Caco-2 (cell line): Measurements from ENCODE around the gene PINK1. TPM values are rescaled to one million over a fixed set of nuclear protein-coding genes. Genes with fewer than 3 reads are reported as not detected.

Source experiments
- BruUV-seq: library from RNA; stranded (reverse); fragments of 400-500 nt; replicated peaks from 2 replicates; lab custom pipeline; 2021; lab: Mats Ljungman, UMichigan
- CTCF ChIA-PET: fragments of 300-600 bp; sonication (Branson Sonifier 250); formaldehyde crosslinking; loops from one replicate; lab custom pipeline; 2022; ENCODE audit warnings: antibody characterized with exemption; lab: Charles Lee
- POLR2A ChIA-PET: fragments of 300-600 bp; sonication (Branson Sonifier 250); formaldehyde crosslinking; loops from one replicate; lab custom pipeline; 2022; ENCODE audit warnings: antibody characterized with exemption; lab: Charles Lee
- DNase-seq, 2 experiments: peaks; one replicate each; pipeline versions ENCODE4 v3.0.0 to v3.0.0-alpha.2; 2020 to 2022
- H3K27me3 ChIP-seq: replicated peaks from 2 replicates; pipeline ENCODE4 v1.6.0; 2011; ENCODE audit warnings: low read length; ENCODE audit not compliant: control insufficient read depth, insufficient read depth
- H3K36me3 ChIP-seq: 2 replicates; pipeline ENCODE4 v1.5.1; 2011; ENCODE audit warnings: low read length; ENCODE audit not compliant: control insufficient read depth, insufficient read depth
- H3K4me1 ChIP-seq: fragments of 250-450 bp; sonication (Bioruptor Pico); 2 replicates; pipeline ENCODE4 v1.5.1; 2020; ENCODE audit warnings: mild to moderate bottlenecking
- H3K4me3 ChIP-seq: 2 replicates; pipeline ENCODE4 v1.5.1; 2011; ENCODE audit warnings: low read depth, mild to moderate bottlenecking, control low read depth, low read length
- H3K9me3 ChIP-seq: fragments of 250-450 bp; sonication (Bioruptor Pico); 2 replicates; pipeline ENCODE4 v1.5.1; 2020; ENCODE audit warnings: mild to moderate bottlenecking, moderate library complexity
- H3K27ac Mint-ChIP-seq: one replicate; pipeline ENCODE4 v1.8.0; 2022; ENCODE audit warnings: mixed read lengths; ENCODE audit not compliant: unreplicated experiment
- H3K27me3 Mint-ChIP-seq: one replicate; pipeline ENCODE4 v1.8.0; 2022; ENCODE audit warnings: mixed read lengths; ENCODE audit not compliant: insufficient read depth, unreplicated experiment
- H3K36me3 Mint-ChIP-seq: one replicate; pipeline ENCODE4 v1.8.0; 2022; ENCODE audit warnings: mild to moderate bottlenecking, mixed read lengths; ENCODE audit not compliant: insufficient read depth, unreplicated experiment
- H3K4me1 Mint-ChIP-seq: one replicate; pipeline ENCODE4 v1.8.0; 2022; ENCODE audit warnings: low read depth, mixed read lengths; ENCODE audit not compliant: unreplicated experiment
- H3K4me3 Mint-ChIP-seq: one replicate; pipeline ENCODE4 v1.8.0; 2022; ENCODE audit warnings: mild to moderate bottlenecking, moderate library complexity, mixed read lengths; ENCODE audit not compliant: unreplicated experiment
- H3K9me3 Mint-ChIP-seq: one replicate; pipeline ENCODE4 v1.8.0; 2022; ENCODE audit warnings: mixed read lengths; ENCODE audit not compliant: unreplicated experiment
- intact Hi-C: fragments of 100-400 bp; cut with micrococcal nuclease; formaldehyde crosslinking; loops from one replicate; pipeline ENCODE4 v1.10.0; 2022; ENCODE audit not compliant: unreplicated experiment
- total RNA-seq: library from RNA; stranded (reverse); gene quantifications from 2 replicates; pipeline ENCODE4 v1.2.3, GENCODE V29; 2022
- TF ChIP-seq, protein P1 (sequence below), 2 experiments: fragments of 200-600 bp in 1 of 2; IDR thresholded peaks; 1 replicate in 1 of 2; 2 replicates in 1 of 2; pipeline versions ENCODE4 v1.5.1 to v1.8.0; 2011 to 2022; ENCODE audit warnings: antibody characterized with exemption in 1 of 2, control low read depth in 1 of 2, inconsistent platforms in 1 of 2, low read depth in 1 of 2, low read length in 1 of 2, mild to moderate bottlenecking in 1 of 2, moderate library complexity in 1 of 2; ENCODE audit not compliant: insufficient read depth in 1 of 2, severe bottlenecking in 1 of 2, unreplicated experiment in 1 of 2

The PINK1 gene
- total RNA-seq, 1 experiment from 2014 or later, result 23.2 TPM

DNA sequence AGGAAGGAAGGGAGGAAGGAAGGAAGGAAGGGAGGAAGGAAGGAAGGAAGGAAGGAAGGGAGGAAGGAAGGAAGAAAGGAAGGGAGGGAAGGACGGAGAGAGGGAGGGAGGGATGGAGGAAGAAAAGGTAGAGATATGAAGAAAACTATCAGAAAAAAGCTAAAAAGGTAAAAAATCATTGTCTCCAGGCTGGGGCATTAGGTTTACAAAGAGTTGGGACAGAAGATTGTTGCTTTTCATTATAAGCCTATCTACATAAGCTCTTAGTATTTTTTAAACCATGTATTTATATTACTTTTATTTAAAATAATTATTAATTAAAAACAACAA lies 7.2 kb upstream of the PINK1 start:
- Mint-ChIP-seq H3K36me3 (no peaks in the 10 kb centered on the region), H3K27me3 (no peaks in the 10 kb centered on the region), H3K27ac (no peak overlapping the region), H3K4me1 (peaks cover 6% of the 10 kb centered on the region), H3K9me3 (no peaks in the 10 kb centered on the region), H3K4me3 (no peak overlapping the region)
- TF ChIP-seq, protein P1, sequence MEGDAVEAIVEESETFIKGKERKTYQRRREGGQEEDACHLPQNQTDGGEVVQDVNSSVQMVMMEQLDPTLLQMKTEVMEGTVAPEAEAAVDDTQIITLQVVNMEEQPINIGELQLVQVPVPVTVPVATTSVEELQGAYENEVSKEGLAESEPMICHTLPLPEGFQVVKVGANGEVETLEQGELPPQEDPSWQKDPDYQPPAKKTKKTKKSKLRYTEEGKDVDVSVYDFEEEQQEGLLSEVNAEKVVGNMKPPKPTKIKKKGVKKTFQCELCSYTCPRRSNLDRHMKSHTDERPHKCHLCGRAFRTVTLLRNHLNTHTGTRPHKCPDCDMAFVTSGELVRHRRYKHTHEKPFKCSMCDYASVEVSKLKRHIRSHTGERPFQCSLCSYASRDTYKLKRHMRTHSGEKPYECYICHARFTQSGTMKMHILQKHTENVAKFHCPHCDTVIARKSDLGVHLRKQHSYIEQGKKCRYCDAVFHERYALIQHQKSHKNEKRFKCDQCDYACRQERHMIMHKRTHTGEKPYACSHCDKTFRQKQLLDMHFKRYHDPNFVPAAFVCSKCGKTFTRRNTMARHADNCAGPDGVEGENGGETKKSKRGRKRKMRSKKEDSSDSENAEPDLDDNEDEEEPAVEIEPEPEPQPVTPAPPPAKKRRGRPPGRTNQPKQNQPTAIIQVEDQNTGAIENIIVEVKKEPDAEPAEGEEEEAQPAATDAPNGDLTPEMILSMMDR (IDR thresholded peaks at IDR 0.05; ENCODE audit: insufficient read depth in 1 of 2, low read depth in 1 of 2, low read length in 1 of 2, severe bottlenecking in 1 of 2, unreplicated experiment in 1 of 2), result no peak
- no peaks in the 10 kb centered on the region for H3K4me1 ChIP-seq
- no TSS peak for BruUV-seq
- H3K4me3 ChIP-seq, result no peak overlapping the region
- H3K36me3 ChIP-seq, result no peaks in the 10 kb centered on the region
- ChIA-PET POLR2A (no interaction called here), CTCF (no interaction called here)
- intact Hi-C loops, result no loop called here
- no peak for DNase-seq
- H3K9me3 ChIP-seq, result no peaks in the 10 kb centered on the region
- H3K27me3 ChIP-seq, result no peaks in the 10 kb centered on the region

DNA sequence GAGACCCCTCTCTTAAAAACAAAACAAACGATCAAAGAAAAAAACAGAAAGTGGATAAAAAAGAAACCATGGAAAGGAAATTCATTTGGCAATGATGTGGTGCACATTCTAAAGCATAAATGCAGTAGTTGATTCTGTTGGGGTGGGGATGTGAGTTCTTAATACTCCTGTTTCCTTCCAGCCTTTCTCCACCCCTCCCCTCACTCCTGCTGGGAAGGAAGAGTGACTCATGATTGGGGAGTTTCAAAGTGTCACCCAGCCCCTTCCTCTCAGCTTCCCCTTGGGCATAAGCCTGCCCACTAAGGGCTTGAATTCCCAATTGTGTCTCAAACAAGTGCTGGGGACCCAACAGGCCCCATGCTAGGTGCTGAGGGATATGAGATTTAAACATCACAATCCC lies 6.7 kb upstream of the PINK1 start:
- TF ChIP-seq, protein P1 (IDR thresholded peaks at IDR 0.05; ENCODE audit: insufficient read depth in 1 of 2, low read depth in 1 of 2, low read length in 1 of 2, severe bottlenecking in 1 of 2, unreplicated experiment in 1 of 2), result no peak
- Histone ChIP-seq H3K27me3 (no peaks in the 10 kb centered on the region), H3K4me1 (no peaks in the 10 kb centered on the region), H3K4me3 (no peak overlapping the region), H3K9me3 (no peaks in the 10 kb centered on the region), H3K36me3 (no peaks in the 10 kb centered on the region)
- H3K9me3 Mint-ChIP-seq, result no peaks in the 10 kb centered on the region
- CTCF ChIA-PET, result no interaction called here
- intact Hi-C loops, result no loop called here
- H3K4me3 Mint-ChIP-seq, result no peak overlapping the region
- POLR2A ChIA-PET, result no interaction called here
- H3K27me3 Mint-ChIP-seq, result no peaks in the 10 kb centered on the region
- peaks cover 6% of the 10 kb centered on the region for H3K4me1 Mint-ChIP-seq
- no peak overlapping the region for H3K27ac Mint-ChIP-seq
- H3K36me3 Mint-ChIP-seq, result no peaks in the 10 kb centered on the region
- no TSS peak for BruUV-seq
- DNase-seq, result no peak

DNA sequence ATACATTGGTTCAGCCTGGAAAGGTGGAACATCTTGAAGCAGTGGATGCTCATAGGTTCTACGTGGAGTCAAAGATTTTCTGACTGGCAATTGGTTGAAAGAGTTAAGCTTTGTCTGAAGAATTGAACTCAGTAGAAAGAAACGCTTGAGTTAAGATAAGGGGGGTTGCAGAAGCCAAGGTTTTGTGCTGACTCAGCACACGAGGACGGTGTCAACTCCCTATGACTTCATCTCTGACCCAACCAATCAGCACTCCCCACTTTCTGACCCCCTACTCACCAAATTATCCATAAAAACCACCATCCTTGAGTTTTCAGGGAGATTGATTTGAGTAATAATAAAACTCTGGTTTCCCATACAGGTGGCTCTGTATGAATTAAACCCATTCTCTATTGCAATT lies 2.5 kb upstream of the PINK1 start:
- Histone ChIP-seq H3K4me3 (no peak overlapping the region), H3K9me3 (no peaks in the 10 kb centered on the region), H3K27me3 (no peaks in the 10 kb centered on the region), H3K4me1 (peaks cover 20% of the 10 kb centered on the region), H3K36me3 (no peaks in the 10 kb centered on the region)
- ChIA-PET CTCF (no interaction called here), POLR2A (no interaction called here)
- Mint-ChIP-seq H3K27ac (no peak overlapping the region), H3K4me3 (no peak overlapping the region), H3K9me3 (no peaks in the 10 kb centered on the region), H3K27me3 (no peaks in the 10 kb centered on the region), H3K4me1 (peaks cover 9% of the 10 kb centered on the region), H3K36me3 (no peaks in the 10 kb centered on the region)
- no peak for DNase-seq
- intact Hi-C loops, result loop anchor here (5.0 kb wide), 1 partner anchor 93 kb away; no protein-coding TSS in a partner anchor
- TF ChIP-seq, protein P1 (IDR thresholded peaks at IDR 0.05; ENCODE audit: insufficient read depth in 1 of 2, low read depth in 1 of 2, low read length in 1 of 2, severe bottlenecking in 1 of 2, unreplicated experiment in 1 of 2), result no peak
- BruUV-seq, result no TSS peak
